OCI-LY3 (cell line): ENCODE results near the gene PERP.

ENCODE experiments used
- H2AFZ ChIP-seq: fragments of 200-600, 300-600 bp; shearing (Covaris generic); 2 replicates; pipeline ENCODE4 v1.6.0; 2014; ENCODE audit warnings: antibody characterized with exemption, low read depth, low read length
- H3K27ac ChIP-seq: fragments of 200-600, 300-600 bp; sonication (generic); 2 replicates; pipeline ENCODE4 v1.5.1; 2014; ENCODE audit warnings: mild to moderate bottlenecking, low read length, moderate library complexity, mixed read lengths
- H3K27me3 ChIP-seq: fragments of 200-600, 300-600 bp; sonication (generic); 2 replicates; pipeline ENCODE4 v1.6.1; 2014; ENCODE audit warnings: low read depth, low read length, mixed read lengths
- H3K36me3 ChIP-seq: fragments of 200-600, 300-600 bp; sonication (generic); replicated peaks from 2 replicates; pipeline ENCODE3; 2014; ENCODE audit warnings: low read depth, low read length, mixed read lengths
- H3K4me1 ChIP-seq: fragments of 300-600, 200-600 bp; sonication (generic); 2 replicates; pipeline ENCODE4 v1.6.1; 2014; ENCODE audit warnings: low read length, mixed read lengths
- H3K4me2 ChIP-seq: fragments of 200-600, 300-600 bp; sonication (generic); 2 replicates; pipeline ENCODE4 v1.6.1; 2014; ENCODE audit warnings: low read length, mixed read lengths
- H3K4me3 ChIP-seq: fragments of 300-600, 200-600 bp; sonication (generic); 2 replicates; pipeline ENCODE4 v1.5.1; 2014; ENCODE audit warnings: antibody characterized with exemption, mild to moderate bottlenecking, low read length, moderate library complexity
- H3K79me2 ChIP-seq: fragments of 300-600, 200-600 bp; shearing (Covaris generic); 2 replicates; pipeline ENCODE4 v1.6.1; 2014; ENCODE audit warnings: mild to moderate bottlenecking, low read length, mixed read lengths
- H3K9ac ChIP-seq: fragments of 300-600, 200-600 bp; shearing (Covaris generic); 2 replicates; pipeline ENCODE4 v1.6.0; 2014; ENCODE audit warnings: mild to moderate bottlenecking, low read length, moderate library complexity
- H3K9me3 ChIP-seq: fragments of 200-600, 300-600 bp; shearing (Covaris generic); 2 replicates; pipeline ENCODE4 v1.6.1; 2014; ENCODE audit warnings: low read length, mixed read lengths; ENCODE audit not compliant: insufficient read depth
- H4K20me1 ChIP-seq: fragments of 200-600, 300-600 bp; sonication (generic); 2 replicates; pipeline ENCODE4 v1.6.1; 2016; ENCODE audit warnings: low read length, mixed read lengths; ENCODE audit not compliant: insufficient read depth
- CTCF ChIP-seq: fragments of 200-600, 300-600 bp; sonication (generic); IDR thresholded peaks from 2 replicates; pipeline ENCODE4 v1.5.1; 2014; ENCODE audit warnings: antibody characterized with exemption, low read length, low read depth
- EZH2phosphoT487 ChIP-seq: fragments of 200-600 bp; shearing (Covaris generic); IDR thresholded peaks from 2 replicates; pipeline ENCODE4 v1.6.1; 2018; ENCODE audit warnings: antibody characterized with exemption, mixed run types, low read depth

PERP gene

GRCh38 chr6:138107078-138107751, at the start of gene PERP:
PERP (minus strand) TSS chr6:138107419; CDS start chr6:138107340, 79 bp downstream.
- Histone ChIP-seq H3K27me3 (peaks cover 7% of the 10 kb centered on the region; the same call in 1 of the 2 replicates), H3K9me3 (no peaks in the 10 kb centered on the region), H4K20me1 (no peaks in the 10 kb centered on the region), H3K4me1 (no peaks in the 10 kb centered on the region), H3K36me3 (no peaks in the 10 kb centered on the region), H3K4me2 (no peak within 1 kb of the TSS), H3K79me2 (no peaks in the 10 kb centered on the region), H2AFZ (no peak within 1 kb of the TSS), H3K4me3 (no peak within 1 kb of the TSS), H3K27ac (no peak within 1 kb of the TSS), H3K9ac (no peak within 1 kb of the TSS)
- no peak for TF ChIP-seq CTCF
- TF ChIP-seq EZH2phosphoT487: no peak

- TF ChIP-seq CTCF (no peak), EZH2phosphoT487 (no peak)
- no peaks in the 10 kb centered on the region for H4K20me1 ChIP-seq
- no peaks in the 10 kb centered on the region for H3K79me2 ChIP-seq
- no peak overlapping the region for H3K4me2 ChIP-seq
- no peak overlapping the region for H3K4me3 ChIP-seq
- H3K36me3 ChIP-seq: no peaks in the 10 kb centered on the region
- peaks cover 12% of the 10 kb centered on the region for H3K27me3 ChIP-seq
- H3K27ac ChIP-seq: no peak overlapping the region
- no peak overlapping the region for H2AFZ ChIP-seq
- no peaks in the 10 kb centered on the region for H3K4me1 ChIP-seq
- no peaks in the 10 kb centered on the region for H3K9me3 ChIP-seq
- H3K9ac ChIP-seq: no peak overlapping the region
Observed at GRCh38 chr6:138155443-138155842, 48.2 kb upstream of the PERP start.

GRCh38 chr6:138146544-138146943, 39.3 kb upstream of the PERP start:
- H2AFZ ChIP-seq: no peak overlapping the region
- peaks cover 10% of the 10 kb centered on the region for H3K4me1 ChIP-seq
- no peak overlapping the region for H3K4me3 ChIP-seq
- H3K4me2 ChIP-seq: no peak overlapping the region
- no peaks in the 10 kb centered on the region for H3K36me3 ChIP-seq
- no peaks in the 10 kb centered on the region for H3K9me3 ChIP-seq
- no peak overlapping the region for H3K27ac ChIP-seq
- peaks cover 4% of the 10 kb centered on the region; the same call in 1 of the 2 replicates for H3K27me3 ChIP-seq
- no peak overlapping the region for H3K9ac ChIP-seq
- H4K20me1 ChIP-seq: no peaks in the 10 kb centered on the region
- no peaks in the 10 kb centered on the region for H3K79me2 ChIP-seq
- TF ChIP-seq EZH2phosphoT487: no peak
- TF ChIP-seq CTCF: no peak

- Histone ChIP-seq H3K4me2 (0 out of 2 replicates have a peak overlapping the region, but pooled peaks have one; percentile 26), H3K27ac (no peak overlapping the region), H3K9me3 (no peaks in the 10 kb centered on the region), H3K27me3 (peaks cover 4% of the 10 kb centered on the region; the same call in 1 of the 2 replicates), H3K36me3 (no peaks in the 10 kb centered on the region), H3K4me1 (peaks cover 10% of the 10 kb centered on the region), H3K79me2 (no peaks in the 10 kb centered on the region), H4K20me1 (no peaks in the 10 kb centered on the region), H3K4me3 (no peak overlapping the region), H2AFZ (no peak overlapping the region), H3K9ac (no peak overlapping the region)
- TF ChIP-seq CTCF (no peak), EZH2phosphoT487 (no peak)
Observed at GRCh38 chr6:138145402-138145801, 38.2 kb upstream of the PERP start.
